ENCODE data around the gene WDFY1. TPM values are rescaled to one million over a fixed set of nuclear protein-coding genes. Genes with fewer than 3 reads are reported as not detected.
"Not testable (repeated sequence)": the region's sequence is repeated elsewhere in the genome, so short reads cannot be mapped to it uniquely, and the experiment has no call there.

The WDFY1 gene
- total RNA-seq, 2 experiments from 2014 or later, result 33.3 to 45.3 TPM

DNA sequence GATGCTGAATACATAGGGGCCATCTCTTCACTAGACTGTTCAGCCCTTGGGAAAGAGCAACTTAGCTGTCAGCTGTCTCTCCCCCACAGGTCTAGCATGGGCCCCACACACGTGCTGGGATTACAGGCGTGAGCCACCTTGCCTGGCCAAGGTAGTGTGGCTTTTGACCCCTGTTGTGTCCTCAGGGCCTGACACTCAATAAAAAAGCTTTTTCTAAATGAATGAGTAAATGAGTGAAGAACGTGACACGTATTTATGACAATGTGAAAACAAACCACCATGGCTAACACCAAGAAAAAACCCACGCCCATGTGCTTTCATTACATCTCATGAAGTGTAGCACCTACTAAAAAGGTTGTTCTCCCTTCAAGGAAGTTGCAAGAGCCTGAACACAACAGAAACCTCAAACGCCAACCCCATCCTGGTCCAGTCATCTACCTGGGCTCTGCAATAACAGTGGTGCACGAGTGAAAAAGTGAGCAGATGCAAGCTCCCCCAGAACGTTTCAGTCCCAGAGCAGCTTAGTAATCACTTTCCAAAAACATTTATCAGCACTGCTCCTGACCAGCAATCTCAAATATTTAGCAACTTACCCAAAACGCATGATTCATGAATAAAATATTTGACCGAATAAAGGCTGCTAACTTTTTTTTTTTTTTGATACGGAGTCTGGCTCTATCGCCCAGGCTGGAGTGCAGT is 3.4 kb downstream of the WDFY1 start:
- Histone ChIP-seq H4K20me1 (ENCODE audit: insufficient read depth, low read length) (no peaks in the 10 kb centered on the region; the same call in 1 of the 2 replicates), H3K4me3 (ENCODE audit: low read depth, low read length, poor library complexity, severe bottlenecking) (no peak overlapping the region), H3K9me2 (ENCODE audit: insufficient read depth, low read length) (no peaks in the 10 kb centered on the region), H3K4me2 (ENCODE audit: low read length) (no peak overlapping the region), H3K4me1 (ENCODE audit: insufficient read depth, low read length, poor library complexity, severe bottlenecking) (peaks cover 19% of the 10 kb centered on the region), H3K9me3 (ENCODE audit: low read length) (no peaks in the 10 kb centered on the region), H3K36me3 (ENCODE audit: insufficient read depth, low read length) (no peaks in the 10 kb centered on the region; the same call in 1 of the 2 replicates), H2AFZ (ENCODE audit: low read length) (no peak overlapping the region), H3K27ac (ENCODE audit: low read depth, low read length, poor library complexity, severe bottlenecking) (no peak overlapping the region), H3K79me2 (ENCODE audit: insufficient read depth, low read depth, low read length) (peaks cover 7% of the 10 kb centered on the region; the same call in 1 of the 2 replicates)
- ChIA-PET POLR2A (interaction anchor here (0.7 to 2.0 kb wide), 7 partner anchors 9 to 45 kb away, joined by 3 to 5 read pairs (median 4); no protein-coding TSS in a partner anchor), CTCF (ENCODE audit: unreplicated experiment) (no interaction called here)
- BruUV-seq (replicated peaks), result no TSS peak
- no peak for DNase-seq (ENCODE audit: low spot score)
- intact Hi-C loops (cut with micrococcal nuclease; ENCODE audit: unreplicated experiment), result no loop called here
- TF ChIP-seq, protein P1, sequence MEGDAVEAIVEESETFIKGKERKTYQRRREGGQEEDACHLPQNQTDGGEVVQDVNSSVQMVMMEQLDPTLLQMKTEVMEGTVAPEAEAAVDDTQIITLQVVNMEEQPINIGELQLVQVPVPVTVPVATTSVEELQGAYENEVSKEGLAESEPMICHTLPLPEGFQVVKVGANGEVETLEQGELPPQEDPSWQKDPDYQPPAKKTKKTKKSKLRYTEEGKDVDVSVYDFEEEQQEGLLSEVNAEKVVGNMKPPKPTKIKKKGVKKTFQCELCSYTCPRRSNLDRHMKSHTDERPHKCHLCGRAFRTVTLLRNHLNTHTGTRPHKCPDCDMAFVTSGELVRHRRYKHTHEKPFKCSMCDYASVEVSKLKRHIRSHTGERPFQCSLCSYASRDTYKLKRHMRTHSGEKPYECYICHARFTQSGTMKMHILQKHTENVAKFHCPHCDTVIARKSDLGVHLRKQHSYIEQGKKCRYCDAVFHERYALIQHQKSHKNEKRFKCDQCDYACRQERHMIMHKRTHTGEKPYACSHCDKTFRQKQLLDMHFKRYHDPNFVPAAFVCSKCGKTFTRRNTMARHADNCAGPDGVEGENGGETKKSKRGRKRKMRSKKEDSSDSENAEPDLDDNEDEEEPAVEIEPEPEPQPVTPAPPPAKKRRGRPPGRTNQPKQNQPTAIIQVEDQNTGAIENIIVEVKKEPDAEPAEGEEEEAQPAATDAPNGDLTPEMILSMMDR (conservative IDR thresholded peaks at IDR 0.05; ENCODE audit: low read length), result no peak

DNA sequence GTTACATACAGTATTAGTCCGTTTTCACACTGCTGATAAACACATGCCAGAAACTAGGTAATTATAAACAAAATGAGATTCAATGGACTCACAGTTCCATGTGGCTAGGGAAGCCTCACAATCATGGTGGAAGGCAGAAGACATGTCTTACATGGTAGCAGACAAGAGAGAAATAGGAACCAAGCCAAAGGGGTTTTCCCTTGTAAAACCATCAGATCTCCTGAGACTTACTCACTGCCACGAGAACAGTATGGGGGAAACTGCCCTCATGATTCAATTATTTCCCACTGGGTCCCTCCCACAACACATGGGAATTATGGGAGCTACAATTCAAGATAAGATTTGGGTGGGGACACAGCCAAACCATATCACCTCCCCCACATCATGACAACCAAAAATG is 5.7 kb downstream of the WDFY1 start:
- H3K4me2 ChIP-seq (ENCODE audit: low read length); H3K4me1 ChIP-seq (ENCODE audit: insufficient read depth, low read length, poor library complexity, severe bottlenecking); H3K27ac ChIP-seq (ENCODE audit: low read depth, low read length, poor library complexity, severe bottlenecking); H3K79me2 ChIP-seq (ENCODE audit: insufficient read depth, low read depth, low read length); H3K4me3 ChIP-seq (ENCODE audit: low read depth, low read length, poor library complexity, severe bottlenecking); H2AFZ ChIP-seq (ENCODE audit: low read length); H3K36me3 ChIP-seq (ENCODE audit: insufficient read depth, low read length); intact Hi-C loops (cut with micrococcal nuclease; ENCODE audit: unreplicated experiment); H3K9me3 ChIP-seq (ENCODE audit: low read length); H4K20me1 ChIP-seq (ENCODE audit: insufficient read depth, low read length); BruUV-seq (replicated peaks); H3K9me2 ChIP-seq (ENCODE audit: insufficient read depth, low read length); CTCF ChIA-PET (ENCODE audit: unreplicated experiment); DNase-seq (ENCODE audit: low spot score): not testable (repeated sequence)
- POLR2A ChIA-PET, result interaction anchor here (0.7 to 1.4 kb wide), 3 partner anchors 10 to 72 kb away, joined by 3 read pairs; no protein-coding TSS in a partner anchor

DNA sequence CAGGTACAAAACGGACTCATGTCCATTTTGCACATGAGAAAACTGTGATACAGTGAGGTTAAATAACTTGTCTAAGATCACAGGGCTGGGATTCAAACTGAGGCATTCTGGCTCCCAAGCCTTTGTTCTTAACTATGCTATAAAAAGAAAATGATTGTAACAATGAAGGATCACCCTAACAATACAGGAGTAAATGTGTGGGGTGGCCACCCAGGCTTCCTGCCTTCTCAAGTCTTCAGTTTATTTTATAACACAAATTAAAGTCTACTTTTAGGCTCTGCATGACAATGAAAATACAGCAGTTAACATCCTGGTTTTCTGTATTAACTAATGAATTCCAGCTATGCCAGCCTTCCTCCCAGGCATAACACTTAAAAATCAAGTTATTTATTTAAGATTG is 7.6 kb downstream of the WDFY1 start:
- ChIA-PET POLR2A (interaction anchor here (1.7 kb wide), 1 partner anchor 42 kb away, joined by 7 read pairs; no protein-coding TSS in a partner anchor), CTCF (ENCODE audit: unreplicated experiment) (no interaction called here)
- BruUV-seq (replicated peaks), result no TSS peak
- no peak for DNase-seq (ENCODE audit: low spot score)
- intact Hi-C loops (cut with micrococcal nuclease; ENCODE audit: unreplicated experiment), result no loop called here
- Histone ChIP-seq H2AFZ (ENCODE audit: low read length) (no peak overlapping the region), H3K36me3 (ENCODE audit: insufficient read depth, low read length) (no peaks in the 10 kb centered on the region; the same call in 1 of the 2 replicates), H3K27ac (ENCODE audit: low read depth, low read length, poor library complexity, severe bottlenecking) (no peak overlapping the region), H3K4me3 (ENCODE audit: low read depth, low read length, poor library complexity, severe bottlenecking) (no peak overlapping the region), H3K9me3 (ENCODE audit: low read length) (no peaks in the 10 kb centered on the region), H4K20me1 (ENCODE audit: insufficient read depth, low read length) (no peaks in the 10 kb centered on the region; the same call in 1 of the 2 replicates), H3K79me2 (ENCODE audit: insufficient read depth, low read depth, low read length) (no peaks in the 10 kb centered on the region), H3K4me2 (ENCODE audit: low read length) (no peak overlapping the region), H3K9me2 (ENCODE audit: insufficient read depth, low read length) (no peaks in the 10 kb centered on the region), H3K4me1 (ENCODE audit: insufficient read depth, low read length, poor library complexity, severe bottlenecking) (no peaks in the 10 kb centered on the region)
- TF ChIP-seq, protein P1 (conservative IDR thresholded peaks at IDR 0.05; ENCODE audit: low read length), result no peak
- TF ChIP-seq EZH2phosphoT487 (IDR thresholded peaks at IDR 0.05; ENCODE audit: borderline replicate concordance, low read depth, low read length), result no peak
